ENCODE measurements around the gene TRMT2B. TPM values are rescaled to one million over a fixed set of nuclear protein-coding genes. Genes with fewer than 3 reads are reported as not detected.
"Not testable (repeated sequence)": the region's sequence is repeated elsewhere in the genome, so short reads cannot be mapped to it uniquely, and the experiment has no call there.

TRMT2B gene
- total RNA-seq, 6 experiments from 2014 or later: 5.3 to 11.5 (median 7.5) TPM

GRCh38 chrX:100990139-100990538 is 61.8 kb downstream of the TRMT2B start:
- H3K4me3 ChIP-seq: no peak overlapping the region
- intact Hi-C loops (cut with DNase I): no loop called here
- H3K36me3 ChIP-seq: no peaks in the 10 kb centered on the region
- WGBS (ENCODE audit: insufficient coverage, low coverage, low lambda C conversion rate, missing lambda C conversion rate): 61% methylated on average over 2 of the region's 2 CpGs
- no peak for TF ChIP-seq POLR2A (IDR thresholded peaks at IDR 0.05)
- TF ChIP-seq, protein P1, sequence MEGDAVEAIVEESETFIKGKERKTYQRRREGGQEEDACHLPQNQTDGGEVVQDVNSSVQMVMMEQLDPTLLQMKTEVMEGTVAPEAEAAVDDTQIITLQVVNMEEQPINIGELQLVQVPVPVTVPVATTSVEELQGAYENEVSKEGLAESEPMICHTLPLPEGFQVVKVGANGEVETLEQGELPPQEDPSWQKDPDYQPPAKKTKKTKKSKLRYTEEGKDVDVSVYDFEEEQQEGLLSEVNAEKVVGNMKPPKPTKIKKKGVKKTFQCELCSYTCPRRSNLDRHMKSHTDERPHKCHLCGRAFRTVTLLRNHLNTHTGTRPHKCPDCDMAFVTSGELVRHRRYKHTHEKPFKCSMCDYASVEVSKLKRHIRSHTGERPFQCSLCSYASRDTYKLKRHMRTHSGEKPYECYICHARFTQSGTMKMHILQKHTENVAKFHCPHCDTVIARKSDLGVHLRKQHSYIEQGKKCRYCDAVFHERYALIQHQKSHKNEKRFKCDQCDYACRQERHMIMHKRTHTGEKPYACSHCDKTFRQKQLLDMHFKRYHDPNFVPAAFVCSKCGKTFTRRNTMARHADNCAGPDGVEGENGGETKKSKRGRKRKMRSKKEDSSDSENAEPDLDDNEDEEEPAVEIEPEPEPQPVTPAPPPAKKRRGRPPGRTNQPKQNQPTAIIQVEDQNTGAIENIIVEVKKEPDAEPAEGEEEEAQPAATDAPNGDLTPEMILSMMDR (IDR thresholded peaks at IDR 0.05): no peak
- H3K27ac ChIP-seq: no peak overlapping the region
- no peaks in the 10 kb centered on the region for H3K27me3 ChIP-seq
- no peaks in the 10 kb centered on the region for H3K4me1 ChIP-seq
- H3K9me3 ChIP-seq: no peaks in the 10 kb centered on the region
- no peak for ATAC-seq
- DNase-seq: no peak

DNA sequence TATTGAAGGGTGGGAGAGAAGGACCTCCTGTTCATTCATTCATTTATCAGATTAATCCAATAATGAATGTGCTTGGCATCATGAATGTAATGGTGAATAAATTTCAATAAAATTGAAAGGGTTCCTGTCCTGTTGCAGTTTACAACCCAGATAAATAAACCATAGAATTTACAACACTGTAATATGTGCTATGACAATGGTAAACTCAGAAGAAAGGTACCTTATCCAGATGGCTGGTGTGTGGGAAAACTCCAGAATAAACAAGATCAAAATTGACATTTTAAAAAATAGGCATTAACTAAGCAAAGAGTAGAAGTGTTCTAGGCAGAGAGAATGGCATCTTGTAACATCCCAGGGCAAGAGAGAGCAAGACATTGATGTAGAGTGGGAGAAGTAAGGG is 67.1 kb downstream of the TRMT2B start:
- H3K9me3 ChIP-seq: no peaks in the 10 kb centered on the region
- H3K4me3 ChIP-seq: no peak overlapping the region
- ATAC-seq (no peak), DNase-seq (no peak)
- TF ChIP-seq POLR2A (IDR thresholded peaks at IDR 0.05): no peak
- TF ChIP-seq, protein P1 (IDR thresholded peaks at IDR 0.05): no peak
- H3K4me1 ChIP-seq: no peaks in the 10 kb centered on the region
- no peak overlapping the region for H3K27ac ChIP-seq
- intact Hi-C loops (cut with DNase I): no loop called here
- no peaks in the 10 kb centered on the region for H3K27me3 ChIP-seq
- no peaks in the 10 kb centered on the region for H3K36me3 ChIP-seq

- H3K4me1 ChIP-seq; H3K27ac ChIP-seq; H3K27me3 ChIP-seq; H3K4me3 ChIP-seq; H3K36me3 ChIP-seq; H3K9me3 ChIP-seq; ATAC-seq; intact Hi-C loops (cut with DNase I); DNase-seq: not testable (repeated sequence)
- WGBS (ENCODE audit: insufficient coverage, low coverage, low lambda C conversion rate, missing lambda C conversion rate): no CpG with 5 or more reads among the region's 1 CpG
These were observed 70.4 kb downstream of the TRMT2B start for GRCh38 chrX:100981498-100981845.

GRCh38 chrX:100980608-100981497 is 71.1 kb downstream of the TRMT2B start:
- intact Hi-C loops (cut with DNase I): no loop called here
- no peak overlapping the region for H3K4me3 ChIP-seq
- no peak for TF ChIP-seq POLR2A (IDR thresholded peaks at IDR 0.05)
- TF ChIP-seq, protein P1 (IDR thresholded peaks at IDR 0.05): no peak
- 83% methylated on average over 1 of the region's 6 CpGs for WGBS (ENCODE audit: insufficient coverage, low coverage, low lambda C conversion rate, missing lambda C conversion rate)
- H3K36me3 ChIP-seq: no peaks in the 10 kb centered on the region
- no peaks in the 10 kb centered on the region for H3K4me1 ChIP-seq
- no peaks in the 10 kb centered on the region for H3K27me3 ChIP-seq
- ATAC-seq: peak in 2 of 4 donors; percentile 29 to 62
- no peaks in the 10 kb centered on the region for H3K9me3 ChIP-seq
- DNase-seq: peak in 1 of 3 donors; percentile 20
- no peak overlapping the region for H3K27ac ChIP-seq

DNA sequence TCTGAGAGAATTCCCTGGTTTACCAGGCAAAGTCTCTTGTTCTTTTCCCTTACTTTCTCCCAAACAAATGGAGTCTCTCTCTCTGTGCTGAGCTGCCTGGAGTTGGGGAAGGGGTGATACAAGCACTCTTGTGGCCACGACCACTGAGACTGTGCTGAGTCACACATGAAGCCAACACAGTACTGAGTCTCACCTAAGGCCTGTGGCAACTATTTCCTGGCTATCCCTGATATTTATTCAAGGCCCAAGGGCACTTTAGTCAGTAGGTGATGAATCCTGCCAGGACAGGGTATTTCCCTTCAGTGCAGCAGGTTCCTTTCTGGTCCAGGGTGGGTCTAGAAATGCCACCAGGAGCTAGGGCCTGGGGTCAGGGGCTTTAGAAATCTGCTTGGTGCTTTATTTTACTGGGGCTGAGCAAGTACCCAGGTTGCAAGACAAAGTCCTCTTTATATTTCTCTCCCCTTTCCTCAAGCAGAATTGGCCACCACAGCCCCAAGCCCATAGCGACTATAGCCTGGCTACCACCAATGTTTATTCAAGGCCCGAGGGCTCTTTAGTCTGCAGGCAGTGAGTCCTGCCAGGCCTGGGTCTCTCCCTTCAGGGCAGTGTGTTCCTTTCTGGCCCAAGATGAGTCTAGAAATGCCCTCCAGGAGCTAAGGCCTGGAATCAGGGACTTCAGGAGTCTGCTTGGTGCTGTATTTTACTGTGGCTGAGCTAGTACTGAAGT is 71.9 kb downstream of the TRMT2B start:
- no peaks in the 10 kb centered on the region for H3K36me3 ChIP-seq
- H3K27ac ChIP-seq: no peak overlapping the region
- intact Hi-C loops (cut with DNase I): no loop called here
- no peak overlapping the region for H3K4me3 ChIP-seq
- TF ChIP-seq POLR2A (IDR thresholded peaks at IDR 0.05): no peak
- TF ChIP-seq, protein P1 (IDR thresholded peaks at IDR 0.05): no peak
- no peak for DNase-seq
- H3K4me1 ChIP-seq: no peaks in the 10 kb centered on the region
- peak in 2 of 4 donors; percentile 23 to 62 for ATAC-seq
- no peaks in the 10 kb centered on the region for H3K27me3 ChIP-seq
- no peaks in the 10 kb centered on the region for H3K9me3 ChIP-seq
- 86% methylated on average over 2 of the region's 3 CpGs for WGBS (ENCODE audit: insufficient coverage, low coverage, low lambda C conversion rate, missing lambda C conversion rate)
